ENCODE results near the gene DEPDC7.

- TF ChIP-seq POLR2A (IDR thresholded peaks at IDR 0.05; ENCODE audit: extremely low read depth, insufficient read length) (no peak), CTCF (IDR thresholded peaks at IDR 0.05; ENCODE audit: low read depth, low read length) (no peak)
Measured at GRCh38 chr11:33016654-33017053, 976 bp downstream of the DEPDC7 start.

Data from NB4 (cell line).